ENCODE results near the gene PPP2R2C.

DNA sequence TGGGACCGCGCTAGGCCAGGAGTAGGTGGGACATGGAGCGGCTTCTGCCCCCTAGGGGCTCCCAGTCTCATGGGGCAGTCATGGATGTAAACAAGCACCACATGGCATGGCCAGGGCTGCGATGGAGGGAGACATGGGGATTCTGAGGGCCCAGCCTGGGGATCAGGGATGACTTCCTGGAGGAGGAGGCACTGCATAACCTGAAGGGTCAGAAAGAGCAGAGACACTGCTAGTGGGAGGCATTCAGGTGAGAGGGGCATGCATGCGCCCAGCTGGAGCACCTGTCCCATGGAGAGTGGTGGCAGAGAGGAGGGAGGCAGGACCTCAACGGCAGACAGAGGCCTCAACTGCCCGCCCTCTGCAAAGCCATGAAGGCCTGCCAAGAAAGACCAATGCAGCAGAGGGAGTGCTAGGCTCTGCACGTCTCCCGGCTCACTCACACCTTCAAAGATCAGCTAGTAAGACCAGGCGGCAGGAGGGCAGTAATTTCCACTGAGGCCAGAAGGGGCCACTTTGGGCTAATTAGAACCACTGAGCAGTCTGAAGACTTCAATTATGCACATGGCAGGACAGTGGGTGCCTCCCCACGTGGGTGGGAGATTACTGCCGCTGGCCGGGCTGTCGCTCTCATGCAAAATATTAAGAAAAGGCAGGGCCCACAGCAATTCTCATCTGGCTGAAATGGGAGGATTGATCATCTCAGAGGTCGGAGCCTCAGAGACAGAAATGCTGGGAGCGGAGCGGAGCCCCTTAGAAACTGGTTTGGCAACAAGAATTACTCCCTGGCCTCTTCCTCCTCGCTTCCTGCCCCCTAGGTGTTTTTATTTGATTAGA lies 69.6 kb downstream of the PPP2R2C start:
- TF ChIP-seq, protein P1, sequence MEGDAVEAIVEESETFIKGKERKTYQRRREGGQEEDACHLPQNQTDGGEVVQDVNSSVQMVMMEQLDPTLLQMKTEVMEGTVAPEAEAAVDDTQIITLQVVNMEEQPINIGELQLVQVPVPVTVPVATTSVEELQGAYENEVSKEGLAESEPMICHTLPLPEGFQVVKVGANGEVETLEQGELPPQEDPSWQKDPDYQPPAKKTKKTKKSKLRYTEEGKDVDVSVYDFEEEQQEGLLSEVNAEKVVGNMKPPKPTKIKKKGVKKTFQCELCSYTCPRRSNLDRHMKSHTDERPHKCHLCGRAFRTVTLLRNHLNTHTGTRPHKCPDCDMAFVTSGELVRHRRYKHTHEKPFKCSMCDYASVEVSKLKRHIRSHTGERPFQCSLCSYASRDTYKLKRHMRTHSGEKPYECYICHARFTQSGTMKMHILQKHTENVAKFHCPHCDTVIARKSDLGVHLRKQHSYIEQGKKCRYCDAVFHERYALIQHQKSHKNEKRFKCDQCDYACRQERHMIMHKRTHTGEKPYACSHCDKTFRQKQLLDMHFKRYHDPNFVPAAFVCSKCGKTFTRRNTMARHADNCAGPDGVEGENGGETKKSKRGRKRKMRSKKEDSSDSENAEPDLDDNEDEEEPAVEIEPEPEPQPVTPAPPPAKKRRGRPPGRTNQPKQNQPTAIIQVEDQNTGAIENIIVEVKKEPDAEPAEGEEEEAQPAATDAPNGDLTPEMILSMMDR (conservative IDR thresholded peaks at IDR 0.05; ENCODE audit: low read length) = no peak
- no peak for TF ChIP-seq EZH2phosphoT487 (IDR thresholded peaks at IDR 0.05; ENCODE audit: borderline replicate concordance)
